Nephron progenitor cell (in vitro differentiated cells): ENCODE data around the gene POLQ.

Experiments used
- DNase-seq: peaks from one replicate; pipeline ENCODE4 v3.0.0; 2021
- H3K27ac Mint-ChIP-seq: 2 replicates; pipeline ENCODE4 v1.8.0; 2021; ENCODE audit warnings: mild to moderate bottlenecking, moderate library complexity, mixed read lengths
- H3K27me3 Mint-ChIP-seq: 2 replicates; pipeline ENCODE4 v1.8.0; 2021; ENCODE audit warnings: mild to moderate bottlenecking, low read depth, mixed read lengths; ENCODE audit not compliant: poor library complexity
- H3K36me3 Mint-ChIP-seq: 2 replicates; pipeline ENCODE4 v1.8.0; 2021; ENCODE audit warnings: low read depth, mixed read lengths
- H3K4me1 Mint-ChIP-seq: 2 replicates; pipeline ENCODE4 v1.8.0; 2021; ENCODE audit warnings: mixed read lengths
- H3K4me3 Mint-ChIP-seq: 2 replicates; pipeline ENCODE4 v1.8.0; 2021; ENCODE audit warnings: mild to moderate bottlenecking, moderate library complexity, mixed read lengths
- H3K9me3 Mint-ChIP-seq: 2 replicates; pipeline ENCODE4 v1.8.0; 2021; ENCODE audit warnings: mild to moderate bottlenecking, moderate library complexity, mixed read lengths
- CTCF ChIP-seq: fragments of 200-600 bp; sonication (generic); IDR thresholded peaks from 2 replicates; pipeline ENCODE4 v1.5.0; 2021; ENCODE audit warnings: antibody characterized with exemption

POLQ gene

GRCh38 chr3:121431726-121432517 lies 113.9 kb downstream of the POLQ start:
- no peak for DNase-seq
- TF ChIP-seq CTCF, result no peak
- H3K4me3 Mint-ChIP-seq, result no peak overlapping the region
- H3K4me1 Mint-ChIP-seq, result no peaks in the 10 kb centered on the region
- H3K27ac Mint-ChIP-seq, result no peak overlapping the region
- H3K27me3 Mint-ChIP-seq, result no peaks in the 10 kb centered on the region
- H3K36me3 Mint-ChIP-seq, result peaks cover 45% of the 10 kb centered on the region
- peaks cover 4% of the 10 kb centered on the region for H3K9me3 Mint-ChIP-seq

- Mint-ChIP-seq H3K36me3 (peaks cover 45% of the 10 kb centered on the region), H3K9me3 (peaks cover 4% of the 10 kb centered on the region), H3K4me3 (no peak overlapping the region), H3K27ac (no peak overlapping the region), H3K4me1 (no peaks in the 10 kb centered on the region), H3K27me3 (no peaks in the 10 kb centered on the region)
- DNase-seq, result no peak
- TF ChIP-seq CTCF, result no peak
Observed at GRCh38 chr3:121430664-121431215, 115.0 kb downstream of the POLQ start.

GRCh38 chr3:121424549-121424948 lies 121.2 kb downstream of the POLQ start:
- Mint-ChIP-seq H3K27ac (no peak overlapping the region), H3K27me3 (no peaks in the 10 kb centered on the region), H3K4me3 (no peak overlapping the region), H3K4me1 (no peaks in the 10 kb centered on the region), H3K9me3 (no peaks in the 10 kb centered on the region), H3K36me3 (peaks cover 12% of the 10 kb centered on the region)
- DNase-seq, result no peak
- TF ChIP-seq CTCF, result no peak

- peaks cover 3% of the 10 kb centered on the region for H3K27me3 Mint-ChIP-seq
- no peaks in the 10 kb centered on the region for H3K4me1 Mint-ChIP-seq
- no peak for TF ChIP-seq CTCF
- no peak for DNase-seq
- no peaks in the 10 kb centered on the region for H3K9me3 Mint-ChIP-seq
- no peak overlapping the region for H3K27ac Mint-ChIP-seq
- H3K36me3 Mint-ChIP-seq, result no peaks in the 10 kb centered on the region
- no peak overlapping the region for H3K4me3 Mint-ChIP-seq
Observed at GRCh38 chr3:121418182-121418581, 127.6 kb downstream of the POLQ start.

- Mint-ChIP-seq H3K27me3 (peaks cover 3% of the 10 kb centered on the region), H3K36me3 (no peaks in the 10 kb centered on the region), H3K4me3 (no peak overlapping the region), H3K27ac (no peak overlapping the region), H3K9me3 (no peaks in the 10 kb centered on the region), H3K4me1 (no peaks in the 10 kb centered on the region)
- no peak for TF ChIP-seq CTCF
- no peak for DNase-seq
Observed at GRCh38 chr3:121414924-121415323, 130.9 kb downstream of the POLQ start.

- H3K36me3 Mint-ChIP-seq, result no peaks in the 10 kb centered on the region
Observed at GRCh38 chr3:121411523-121411922, 134.3 kb downstream of the POLQ start.

More at GRCh38 chr3:121411523-121411922, 134.3 kb downstream of the POLQ start:
- H3K4me1 Mint-ChIP-seq, result no peaks in the 10 kb centered on the region
- H3K27me3 Mint-ChIP-seq, result no peaks in the 10 kb centered on the region
- H3K9me3 Mint-ChIP-seq, result no peaks in the 10 kb centered on the region
- no peak for DNase-seq
- H3K27ac Mint-ChIP-seq, result no peak overlapping the region
- no peak for TF ChIP-seq CTCF
- no peak overlapping the region for H3K4me3 Mint-ChIP-seq
